Prostate gland (tissue), 2 donors: ENCODE measurements around the gene AKNA.

Experiments used
- CTCF ChIP-seq, 4 experiments: fragments of 200-600 bp in 2 of 4; fragments of 450-650 bp in 2 of 4; sonication (generic) in 2 of 4; IDR thresholded peaks; 1 replicate in 3 of 4; 2 replicates in 1 of 4; pipeline ENCODE4 v1.5.1; 2016 to 2019; ENCODE audit warnings: antibody characterized with exemption in 4 of 4, mild to moderate bottlenecking in 2 of 4, moderate library complexity in 2 of 4
- POLR2AphosphoS5 ChIP-seq: sonication (generic); formaldehyde crosslinking; IDR thresholded peaks from one replicate; pipeline ENCODE4 v1.6.1; 2017; ENCODE audit warnings: antibody characterized with exemption

DNA sequence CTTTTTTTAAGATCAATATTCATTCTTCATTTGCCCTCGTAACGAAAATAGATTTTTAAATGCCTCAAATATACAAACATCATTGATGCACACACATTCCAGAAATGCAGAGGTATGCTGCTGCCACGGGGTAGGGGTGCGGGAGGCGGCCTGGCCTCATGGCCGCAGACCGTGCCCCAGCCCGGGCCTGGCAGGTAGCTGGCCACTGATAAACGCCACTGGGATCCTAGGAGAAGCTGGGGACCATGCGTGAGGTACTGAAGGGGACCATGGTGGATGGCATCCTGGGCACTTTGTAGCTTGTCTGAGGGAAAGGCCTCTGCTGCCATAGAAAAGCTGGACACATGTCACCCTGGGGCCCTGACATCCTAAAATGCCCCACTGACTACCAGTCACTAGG, 51.6 kb downstream of the AKNA start:
- TF ChIP-seq CTCF (IDR thresholded peaks at IDR 0.05) (no peak), POLR2AphosphoS5 (no peak)
